Stimulated activated CD4-positive, alpha-beta T cell treated with anti-CD3 and anti-CD28 coated beads, Interleukin-15, amount 100 ng/mL, for 24 hours (primary cell): ENCODE measurements around the gene MTO1.
"Not testable (repeated sequence)": the region's sequence is repeated elsewhere in the genome, so short reads cannot be mapped to it uniquely, and the experiment has no call there.

ENCODE experiments used
- DNase-seq: peaks from one replicate; pipeline ENCODE4 v3.0.0-alpha.2; 2020

The MTO1 gene

GRCh38 chr6:73461537-73462350 lies at the start of gene MTO1:
Gene MTO1, plus strand, starts transcription at chr6:73461737. Its CDS starts 118 bp downstream, at chr6:73461855.
- DNase-seq, result peak; percentile 90

GRCh38 chr6:73413102-73413501 lies 48.4 kb upstream of the MTO1 start:
- DNase-seq, result no peak

- no peak for DNase-seq
Measured at GRCh38 chr6:73418081-73418741, 43.3 kb upstream of the MTO1 start.

GRCh38 chr6:73421534-73421933 lies 40.0 kb upstream of the MTO1 start:
- DNase-seq, result no peak

- DNase-seq, result no peak
Measured at GRCh38 chr6:73435236-73435635, 26.3 kb upstream of the MTO1 start.

- no peak for DNase-seq
Measured at GRCh38 chr6:73443555-73443954, 18.0 kb upstream of the MTO1 start.

- peak; percentile 64 for DNase-seq
Measured at GRCh38 chr6:73451223-73452106, 10.1 kb upstream of the MTO1 start.

GRCh38 chr6:73452107-73452461 lies 9.5 kb upstream of the MTO1 start, which contains the start of gene CGAS:
Gene CGAS, minus strand, starts transcription at chr6:73452297. Its CDS starts 116 bp downstream, at chr6:73452181.
- DNase-seq, result peak; percentile 89

- no peak for DNase-seq
Measured at GRCh38 chr6:73455865-73456629, 5.5 kb upstream of the MTO1 start.

GRCh38 chr6:73459474-73459873 lies 2.1 kb upstream of the MTO1 start:
- DNase-seq, result not testable (repeated sequence)

- DNase-seq, result no peak
Measured at GRCh38 chr6:73460056-73460455, 1.5 kb upstream of the MTO1 start.

GRCh38 chr6:73471686-73472290 lies 10.3 kb downstream of the MTO1 start:
- DNase-seq, result no peak

- DNase-seq, result no peak
Measured at GRCh38 chr6:73476723-73477122, 15.2 kb downstream of the MTO1 start.

GRCh38 chr6:73477407-73477806 lies 15.9 kb downstream of the MTO1 start:
- DNase-seq, result no peak

GRCh38 chr6:73481969-73482368 lies 20.4 kb downstream of the MTO1 start:
- DNase-seq, result no peak

GRCh38 chr6:73484438-73484837 lies 22.9 kb downstream of the MTO1 start:
- DNase-seq, result no peak

- DNase-seq, result no peak
Measured at GRCh38 chr6:73487473-73487872, 25.9 kb downstream of the MTO1 start.

- DNase-seq, result no peak
Measured at GRCh38 chr6:73491377-73491776, 29.8 kb downstream of the MTO1 start.

GRCh38 chr6:73497915-73498314 lies 36.4 kb downstream of the MTO1 start:
- DNase-seq, result no peak

GRCh38 chr6:73503027-73503772 lies 41.7 kb downstream of the MTO1 start:
- no peak for DNase-seq

- no peak for DNase-seq
Measured at GRCh38 chr6:73504160-73504559, 42.6 kb downstream of the MTO1 start.
